Tibial nerve (tissue), 4 donors: Measurements from ENCODE around the gene SATB2. TPM values are rescaled to one million over a fixed set of nuclear protein-coding genes. Genes with fewer than 3 reads are reported as not detected.

ENCODE experiments used
- DNase-seq, 2 donors: peaks; one replicate each; pipeline ENCODE4 v3.0.0-alpha.2; 2019; ENCODE audit warnings: low spot score in 2 of 2
- H3K27ac ChIP-seq, 4 donors: fragments of 200-600 bp; sonication (generic) in 3 of 4; one replicate each; pipeline ENCODE4 v1.5.1; 2017 to 2019; ENCODE audit warnings: mild to moderate bottlenecking in 1 of 4
- H3K27me3 ChIP-seq, 2 donors: fragments of 200-600 bp; sonication (generic) in 1 of 2; one replicate each; pipeline versions ENCODE4 v1.5.1 to v1.6.0; 2017 to 2019
- H3K36me3 ChIP-seq, 3 donors: fragments of 200-600 bp; sonication (generic); one replicate each; pipeline ENCODE4 v1.5.1; 2018 to 2019
- H3K4me1 ChIP-seq, 4 donors: fragments of 200-600 bp; sonication (generic) in 3 of 4; one replicate each; pipeline ENCODE4 v1.5.1; 2017 to 2019
- H3K4me3 ChIP-seq, 4 donors: fragments of 200-600 bp; sonication (generic) in 3 of 4; one replicate each; pipeline ENCODE4 v1.5.1; 2017 to 2019; ENCODE audit warnings: mild to moderate bottlenecking in 1 of 4, moderate library complexity in 1 of 4
- H3K9me3 ChIP-seq, 4 donors: fragments of 200-600 bp; sonication (generic) in 3 of 4; one replicate each; pipeline ENCODE4 v1.5.1; 2017 to 2019
- CTCF ChIP-seq, 5 experiments: fragments of 200-600 bp in 3 of 5; fragments of 450-650 bp in 2 of 5; sonication (generic) in 3 of 5; IDR thresholded peaks; one replicate each; pipeline ENCODE4 v1.5.1; 2016 to 2019; ENCODE audit warnings: antibody characterized with exemption in 5 of 5, mild to moderate bottlenecking in 3 of 5, moderate library complexity in 2 of 5
- EP300 ChIP-seq, 2 donors: sonication (generic); formaldehyde crosslinking; IDR thresholded peaks; one replicate each; pipeline ENCODE4 v1.6.1; 2017; ENCODE audit warnings: antibody characterized with exemption in 2 of 2, mild to moderate bottlenecking in 1 of 2
- POLR2A ChIP-seq, 2 donors: fragments of 450-650 bp; IDR thresholded peaks; one replicate each; pipeline ENCODE4 v1.6.1; 2017; ENCODE audit warnings: antibody characterized with exemption in 2 of 2, mild to moderate bottlenecking in 2 of 2, moderate library complexity in 2 of 2
- WGBS, 2 donors: methylation state at CpG; one replicate each; pipeline ENCODE4 v1.1.5; 2018; 5-methylcytosine and 5-hydroxymethylcytosine counted together
- total RNA-seq, 4 donors: library from RNA; depleted of rRNA; stranded (reverse); fragments of >200 nt; gene quantifications; one replicate each; pipeline ENCODE4 v1.1.0, GENCODE V29; 2016

Gene SATB2
- total RNA-seq, 4 donors from 2014 or later = 8.5 to 19.0 (median 12.0) TPM

- Histone ChIP-seq H3K4me1 (no peaks in the 10 kb centered on the region), H3K27ac (no peak overlapping the region), H3K36me3 (no peaks in the 10 kb centered on the region), H3K9me3 (no peaks in the 10 kb centered on the region), H3K27me3 (no peaks in the 10 kb centered on the region), H3K4me3 (no peak overlapping the region)
- TF ChIP-seq EP300 (IDR thresholded peaks at IDR 0.05) = no peak
- no peak for TF ChIP-seq CTCF (IDR thresholded peaks at IDR 0.05)
- no peak for TF ChIP-seq POLR2A (IDR thresholded peaks at IDR 0.05)
- no peak for DNase-seq
- 84 to 86% methylated on average over 4 of the region's 4 CpGs for WGBS, 2 donors
Observed at GRCh38 chr2:199441759-199442158, 16.0 kb downstream of the SATB2 start.

GRCh38 chr2:199440118-199440517 lies 17.6 kb downstream of the SATB2 start:
- H3K9me3 ChIP-seq = no peaks in the 10 kb centered on the region
- TF ChIP-seq EP300 (IDR thresholded peaks at IDR 0.05) = no peak
- no peaks in the 10 kb centered on the region for H3K36me3 ChIP-seq

GRCh38 chr2:199439542-199439941 lies 18.2 kb downstream of the SATB2 start:
- Histone ChIP-seq H3K9me3 (no peaks in the 10 kb centered on the region), H3K36me3 (no peaks in the 10 kb centered on the region), H3K4me3 (no peak overlapping the region), H3K4me1 (no peaks in the 10 kb centered on the region), H3K27me3 (no peaks in the 10 kb centered on the region), H3K27ac (no peak overlapping the region)
- no peak for DNase-seq
- 94 to 95% methylated on average over 5 of the region's 5 CpGs for WGBS, 2 donors
- TF ChIP-seq EP300 (IDR thresholded peaks at IDR 0.05) = no peak
- no peak for TF ChIP-seq POLR2A (IDR thresholded peaks at IDR 0.05)
- no peak for TF ChIP-seq CTCF (IDR thresholded peaks at IDR 0.05)

More at GRCh38 chr2:199440118-199440517, 17.6 kb downstream of the SATB2 start:
- Histone ChIP-seq H3K27me3 (no peaks in the 10 kb centered on the region), H3K4me1 (no peaks in the 10 kb centered on the region), H3K4me3 (no peak overlapping the region), H3K27ac (no peak overlapping the region)
- DNase-seq = no peak

GRCh38 chr2:199439066-199439465 lies 18.7 kb downstream of the SATB2 start:
- no peak for DNase-seq
- WGBS, 2 donors = 95% methylated on average over 3 of the region's 3 CpGs
- Histone ChIP-seq H3K4me1 (no peaks in the 10 kb centered on the region), H3K4me3 (no peak overlapping the region), H3K27ac (no peak overlapping the region), H3K27me3 (no peaks in the 10 kb centered on the region), H3K9me3 (no peaks in the 10 kb centered on the region), H3K36me3 (no peaks in the 10 kb centered on the region)
- TF ChIP-seq POLR2A (IDR thresholded peaks at IDR 0.05) (no peak), CTCF (IDR thresholded peaks at IDR 0.05) (no peak), EP300 (IDR thresholded peaks at IDR 0.05) (no peak)

- H3K9me3 ChIP-seq = no peaks in the 10 kb centered on the region
- no peaks in the 10 kb centered on the region for H3K27me3 ChIP-seq
- no peak for DNase-seq
- TF ChIP-seq POLR2A (IDR thresholded peaks at IDR 0.05) (no peak), EP300 (IDR thresholded peaks at IDR 0.05) (no peak), CTCF (IDR thresholded peaks at IDR 0.05) (no peak)
- no peaks in the 10 kb centered on the region for H3K4me1 ChIP-seq
- no peak overlapping the region for H3K27ac ChIP-seq
- H3K4me3 ChIP-seq = no peak overlapping the region
- peaks cover 0 to under 1% (median 0%) of the 10 kb centered on the region in 3 donors for H3K36me3 ChIP-seq
- 75 to 85% methylated on average over 1 of the region's 1 CpG for WGBS, 2 donors
Observed at GRCh38 chr2:199434555-199434954, 23.2 kb downstream of the SATB2 start.
